Activated CD4-positive, alpha-beta T cell treated with anti-CD3 and anti-CD28 coated beads for 36 hours (primary cell): Measurements from ENCODE around the gene HYDIN. TPM values are rescaled to one million over a fixed set of nuclear protein-coding genes. Genes with fewer than 3 reads are reported as not detected.
"Not testable (repeated sequence)": the region's sequence is repeated elsewhere in the genome, so short reads cannot be mapped to it uniquely, and the experiment has no call there.

Experiments
- ATAC-seq: fragments of 200-7000 bp; cut with Tn5 transposase; one replicate; pipeline ENCODE4 v1.10.0; 2021; ENCODE audit warnings: mild to moderate bottlenecking, moderate library complexity
- CTCF ChIA-PET: fragments of 350-600 bp; sonication (Branson Sonifier 250); formaldehyde crosslinking; loops from one replicate; lab custom pipeline; 2021; ENCODE audit warnings: antibody characterized with exemption; lab: Charles Lee
- POLR2A ChIA-PET: fragments of 350-600 bp; sonication (Branson Sonifier 250); formaldehyde crosslinking; loops from one replicate; lab custom pipeline; 2021; ENCODE audit warnings: antibody characterized with exemption, inconsistent platforms; lab: Charles Lee
- DNase-seq: peaks from one replicate; pipeline ENCODE4 v3.0.0-alpha.2; 2020
- H3K27ac Mint-ChIP-seq: one replicate; pipeline ENCODE4 v1.8.0; 2021; ENCODE audit warnings: mixed read lengths
- H3K27me3 Mint-ChIP-seq: one replicate; pipeline ENCODE4 v1.8.0; 2021; ENCODE audit warnings: mixed read lengths
- H3K36me3 Mint-ChIP-seq: one replicate; pipeline ENCODE4 v1.8.0; 2021; ENCODE audit warnings: low read depth, mixed read lengths
- H3K4me1 Mint-ChIP-seq: one replicate; pipeline ENCODE4 v1.8.0; 2021; ENCODE audit warnings: mixed read lengths
- H3K4me3 Mint-ChIP-seq: one replicate; pipeline ENCODE4 v1.8.0; 2021; ENCODE audit warnings: mild to moderate bottlenecking, moderate library complexity, mixed read lengths
- H3K9me3 Mint-ChIP-seq: one replicate; pipeline ENCODE4 v1.8.0; 2021; ENCODE audit warnings: low read depth, mixed read lengths
- intact Hi-C, 2 experiments: fragments of 100-400 bp; cut with DNase I in 1 of 2; cut with micrococcal nuclease in 1 of 2; formaldehyde crosslinking; loops; one replicate each; pipeline versions ENCODE4 v1.14.2 to v1.15.1; 2022 to 2024; cut with DNase I, micrococcal nuclease
- total RNA-seq, 2 experiments: library from RNA; stranded (reverse); gene quantifications; one replicate each; pipeline ENCODE4 v1.2.3, GENCODE V29; 2021

HYDIN gene
- total RNA-seq, 2 experiments from 2014 or later = 0.32 TPM; not detected in 1

- H3K4me3 Mint-ChIP-seq, H3K36me3 Mint-ChIP-seq, POLR2A ChIA-PET, H3K9me3 Mint-ChIP-seq, DNase-seq, H3K27me3 Mint-ChIP-seq, CTCF ChIA-PET, intact Hi-C loops, ATAC-seq, H3K27ac Mint-ChIP-seq, H3K4me1 Mint-ChIP-seq: not testable (repeated sequence)
Measured at GRCh38 chr16:70888208-70888607, 342.3 kb downstream of the HYDIN start.

- ATAC-seq, H3K9me3 Mint-ChIP-seq, POLR2A ChIA-PET, H3K27me3 Mint-ChIP-seq, intact Hi-C loops, H3K36me3 Mint-ChIP-seq, DNase-seq, H3K4me3 Mint-ChIP-seq, H3K27ac Mint-ChIP-seq, H3K4me1 Mint-ChIP-seq, CTCF ChIA-PET: not testable (repeated sequence)
Measured at GRCh38 chr16:70884652-70885051, 345.9 kb downstream of the HYDIN start.

GRCh38 chr16:70882311-70882710, 348.2 kb downstream of the HYDIN start:
- POLR2A ChIA-PET, DNase-seq, CTCF ChIA-PET, H3K9me3 Mint-ChIP-seq, H3K27ac Mint-ChIP-seq, H3K4me1 Mint-ChIP-seq, intact Hi-C loops, ATAC-seq, H3K27me3 Mint-ChIP-seq, H3K36me3 Mint-ChIP-seq, H3K4me3 Mint-ChIP-seq: not testable (repeated sequence)

- H3K27me3 Mint-ChIP-seq, POLR2A ChIA-PET, H3K36me3 Mint-ChIP-seq, CTCF ChIA-PET, intact Hi-C loops, H3K4me1 Mint-ChIP-seq, H3K27ac Mint-ChIP-seq, H3K9me3 Mint-ChIP-seq, H3K4me3 Mint-ChIP-seq, ATAC-seq: not testable (repeated sequence)
- DNase-seq = peak; percentile 18
Measured at GRCh38 chr16:70877895-70878294, 352.6 kb downstream of the HYDIN start.

GRCh38 chr16:70876442-70876841, 354.1 kb downstream of the HYDIN start:
- DNase-seq, H3K4me3 Mint-ChIP-seq, H3K27me3 Mint-ChIP-seq, intact Hi-C loops, H3K4me1 Mint-ChIP-seq, H3K27ac Mint-ChIP-seq, ATAC-seq, CTCF ChIA-PET, H3K9me3 Mint-ChIP-seq, H3K36me3 Mint-ChIP-seq, POLR2A ChIA-PET: not testable (repeated sequence)

- H3K4me1 Mint-ChIP-seq, H3K27me3 Mint-ChIP-seq, CTCF ChIA-PET, H3K36me3 Mint-ChIP-seq, intact Hi-C loops, H3K27ac Mint-ChIP-seq, H3K4me3 Mint-ChIP-seq, DNase-seq, ATAC-seq, H3K9me3 Mint-ChIP-seq, POLR2A ChIA-PET: not testable (repeated sequence)
Measured at GRCh38 chr16:70864698-70865097, 365.8 kb downstream of the HYDIN start.

GRCh38 chr16:70861996-70862395, 368.5 kb downstream of the HYDIN start:
- ATAC-seq, H3K36me3 Mint-ChIP-seq, H3K9me3 Mint-ChIP-seq, intact Hi-C loops, DNase-seq, H3K4me3 Mint-ChIP-seq, H3K27me3 Mint-ChIP-seq, CTCF ChIA-PET, H3K27ac Mint-ChIP-seq, H3K4me1 Mint-ChIP-seq: not testable (repeated sequence)
- POLR2A ChIA-PET = interaction anchor here (0.5 kb wide), 1 partner anchor 427 kb away, joined by 16 read pairs; no protein-coding TSS in a partner anchor

GRCh38 chr16:70851299-70851698, 379.2 kb downstream of the HYDIN start:
- POLR2A ChIA-PET, H3K4me3 Mint-ChIP-seq, intact Hi-C loops, H3K27me3 Mint-ChIP-seq, CTCF ChIA-PET, H3K36me3 Mint-ChIP-seq, H3K4me1 Mint-ChIP-seq, DNase-seq, H3K27ac Mint-ChIP-seq, H3K9me3 Mint-ChIP-seq, ATAC-seq: not testable (repeated sequence)

- intact Hi-C loops, H3K4me3 Mint-ChIP-seq, H3K36me3 Mint-ChIP-seq, DNase-seq, H3K9me3 Mint-ChIP-seq, ATAC-seq, CTCF ChIA-PET, H3K4me1 Mint-ChIP-seq, H3K27me3 Mint-ChIP-seq, POLR2A ChIA-PET, H3K27ac Mint-ChIP-seq: not testable (repeated sequence)
Measured at GRCh38 chr16:70823498-70824118, 406.9 kb downstream of the HYDIN start.

- H3K4me3 Mint-ChIP-seq, POLR2A ChIA-PET, H3K4me1 Mint-ChIP-seq, H3K9me3 Mint-ChIP-seq, intact Hi-C loops, DNase-seq, CTCF ChIA-PET, H3K27ac Mint-ChIP-seq, ATAC-seq, H3K36me3 Mint-ChIP-seq, H3K27me3 Mint-ChIP-seq: not testable (repeated sequence)
Measured at GRCh38 chr16:70822734-70823133, 407.8 kb downstream of the HYDIN start.

GRCh38 chr16:70818088-70818487, 412.4 kb downstream of the HYDIN start:
- H3K4me3 Mint-ChIP-seq, H3K36me3 Mint-ChIP-seq, CTCF ChIA-PET, H3K9me3 Mint-ChIP-seq, H3K27me3 Mint-ChIP-seq, DNase-seq, H3K27ac Mint-ChIP-seq, ATAC-seq, POLR2A ChIA-PET, intact Hi-C loops, H3K4me1 Mint-ChIP-seq: not testable (repeated sequence)

GRCh38 chr16:70809392-70810060, 421.0 kb downstream of the HYDIN start:
- Mint-ChIP-seq H3K27ac (no peak overlapping the region), H3K4me1 (peaks cover 2% of the 10 kb centered on the region), H3K9me3 (no peaks in the 10 kb centered on the region), H3K36me3 (no peaks in the 10 kb centered on the region), H3K4me3 (no peak overlapping the region), H3K27me3 (peaks cover 14% of the 10 kb centered on the region)
- ChIA-PET POLR2A (no interaction called here), CTCF (no interaction called here)
- DNase-seq = peak; percentile 23
- ATAC-seq = peak; percentile 40
- intact Hi-C loops = loop anchor here (10.0 kb wide), 3 partner anchors 375 to 1195 kb away; partner anchors contain the start of genes CMTR2 (in 1 of the 2), DHODH (in 1 of the 2), PKD1L3 (in 1 of the 2) and ST3GAL2 (in 1 of the 2)
